DMS153 (cell line): Measurements from ENCODE around the gene NPEPL1.

Experiments used
- DNase-seq: peaks from one replicate; lab custom pipeline; 2025; lab: John Stamatoyannopoulos, UW

NPEPL1 gene

DNA sequence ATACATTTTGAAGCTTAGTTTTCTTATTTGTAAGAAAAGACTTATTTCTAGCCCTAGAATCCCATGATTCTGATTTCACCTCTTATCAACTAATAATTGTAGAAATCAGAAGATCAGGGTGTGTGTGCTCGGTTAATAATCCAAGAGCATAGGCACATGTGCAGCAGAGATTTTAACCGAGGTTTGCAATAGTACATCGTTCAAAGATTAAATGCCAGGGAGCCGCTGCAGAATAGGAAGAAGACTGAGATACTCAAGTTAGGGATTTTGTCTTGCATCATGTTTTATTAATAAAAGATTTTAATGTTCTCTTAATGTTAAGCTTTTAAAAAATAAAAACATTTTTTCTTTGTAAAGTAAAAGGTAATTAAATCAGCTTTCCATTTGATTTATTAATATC, 34.6 kb upstream of the NPEPL1 start:
- no peak for DNase-seq

DNA sequence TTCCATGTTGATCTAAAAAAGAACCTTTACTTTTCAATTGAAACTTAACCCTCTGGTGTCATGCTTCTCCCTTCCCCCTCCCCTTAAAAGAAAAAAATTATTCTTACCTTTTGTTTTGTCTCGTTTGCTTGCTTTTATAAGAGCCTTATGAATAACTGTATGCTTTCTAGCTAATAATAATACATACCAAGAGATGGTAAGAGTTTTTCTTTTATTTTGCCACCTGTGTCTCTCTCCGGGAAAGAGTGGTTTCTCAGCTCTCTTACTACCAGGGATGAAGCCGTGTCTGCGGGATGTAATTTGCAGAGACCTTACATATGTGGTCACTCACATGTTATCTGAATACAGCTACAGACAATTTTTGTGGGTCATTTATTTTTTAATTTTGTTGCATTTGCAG, 33.8 kb upstream of the NPEPL1 start:
- no peak for DNase-seq

DNA sequence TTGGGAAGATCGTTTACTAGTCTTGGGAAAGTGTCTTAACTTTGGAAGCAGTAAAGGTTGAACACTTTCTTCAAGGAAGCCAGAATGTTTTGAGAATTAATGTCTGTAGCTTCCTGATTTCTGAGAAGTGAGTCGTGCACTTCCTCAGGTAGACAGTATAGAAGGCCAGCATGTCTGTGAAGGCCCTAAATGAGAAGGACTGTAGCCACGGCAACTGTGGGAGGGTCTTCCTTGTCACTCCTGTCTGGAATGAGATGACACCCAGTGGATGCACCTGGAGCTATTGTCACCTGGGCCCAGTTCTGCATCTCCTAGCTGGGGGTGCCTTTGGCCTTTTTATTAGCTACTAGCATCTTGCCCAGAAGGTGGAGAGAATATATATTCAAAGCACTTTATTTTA, 32.8 kb upstream of the NPEPL1 start:
- DNase-seq: no peak

DNA sequence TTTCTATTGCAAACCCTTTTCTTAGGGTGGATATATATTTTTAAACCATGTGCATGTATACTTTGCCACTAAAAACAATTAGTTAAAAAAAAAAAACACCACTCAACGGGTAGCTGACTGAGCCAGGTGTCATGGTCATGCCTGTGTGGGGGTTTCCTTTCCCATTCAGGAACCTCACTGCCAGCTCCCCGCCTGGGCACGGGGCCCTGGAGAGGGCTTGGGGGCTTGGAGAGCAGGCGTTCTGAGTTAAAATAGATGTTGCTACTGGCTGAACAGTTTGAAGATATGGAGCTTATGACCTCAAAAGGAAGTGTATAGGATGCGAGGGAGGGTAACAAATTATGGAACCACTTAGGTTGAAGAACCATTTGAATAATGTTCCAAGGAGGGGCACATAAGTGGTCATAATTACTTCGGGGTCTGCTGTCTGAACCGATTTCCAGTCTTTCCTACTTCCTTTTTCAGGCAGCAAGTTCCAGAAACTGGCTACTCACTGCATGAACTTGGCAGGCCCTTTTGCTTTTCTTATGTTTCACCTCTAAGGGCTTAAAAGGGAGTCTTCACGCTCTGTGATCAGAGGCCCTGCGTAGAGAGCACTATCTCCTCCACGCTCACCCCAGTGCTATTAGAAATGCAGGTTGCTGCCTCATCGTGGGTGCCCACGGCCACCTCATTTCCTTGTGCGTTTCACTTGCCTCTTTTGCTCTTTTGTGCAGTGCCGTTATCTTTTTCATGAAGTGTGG, 31.6 kb upstream of the NPEPL1 start:
- DNase-seq: no peak

DNA sequence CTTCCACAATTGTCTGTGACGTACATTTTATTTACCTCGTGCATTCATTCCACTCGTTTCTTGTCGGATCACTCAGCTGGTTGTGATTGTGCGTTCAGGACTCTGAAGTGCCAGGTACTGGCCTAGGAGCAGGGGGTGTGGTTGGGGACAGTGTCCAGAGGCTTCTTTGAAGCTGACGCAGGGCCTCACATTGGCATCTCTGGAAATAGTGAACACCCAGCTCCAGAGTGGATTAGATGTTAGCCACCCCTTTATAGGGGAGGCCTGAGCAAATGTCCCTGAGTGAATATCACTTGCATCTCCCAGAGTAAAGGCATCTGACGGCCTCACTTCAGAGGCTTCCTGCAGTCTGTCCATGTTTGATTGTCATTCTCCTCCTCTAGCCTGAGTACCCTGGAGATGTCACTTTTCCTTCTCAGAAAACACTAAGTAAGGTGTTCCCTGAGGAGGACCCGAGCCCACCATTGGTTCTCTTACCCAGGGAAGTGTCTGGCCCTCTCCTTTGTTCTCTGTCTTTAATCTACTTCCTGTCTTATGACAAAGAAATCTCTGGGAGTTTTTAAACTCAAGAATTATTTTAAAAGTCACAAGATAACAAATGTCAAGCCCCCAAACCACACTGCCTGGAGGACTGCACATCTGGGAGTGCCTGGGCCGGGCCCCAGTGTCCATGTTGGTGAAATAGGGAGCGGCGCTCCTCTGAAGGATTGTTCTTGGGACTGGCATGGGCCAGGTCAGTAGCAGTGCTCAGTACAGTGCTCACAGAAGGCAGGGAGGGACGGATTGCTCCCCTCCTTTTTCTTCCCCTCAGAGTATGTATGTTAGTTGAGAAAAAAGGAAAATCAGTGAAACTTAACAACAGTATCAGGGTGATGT, 30.8 kb upstream of the NPEPL1 start:
- no peak for DNase-seq

DNA sequence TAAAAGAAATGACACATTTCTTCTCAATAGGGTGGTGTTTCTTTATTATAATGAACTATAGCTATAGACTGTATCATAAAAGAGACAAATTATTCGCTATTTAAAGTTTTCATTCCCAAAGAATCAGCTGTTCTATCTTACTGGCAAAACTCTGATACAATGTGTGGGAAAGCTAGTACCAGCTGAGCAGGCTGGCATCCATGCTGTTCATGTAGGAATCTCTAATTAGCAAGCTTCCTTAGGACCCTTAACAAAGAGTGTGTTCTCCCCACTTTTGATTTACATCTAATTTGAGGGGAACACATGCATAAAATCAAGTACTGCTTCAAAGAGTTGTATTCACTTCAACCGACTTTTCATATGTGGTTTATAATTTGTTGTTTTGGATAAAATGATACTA, 28.3 kb upstream of the NPEPL1 start:
- DNase-seq: no peak

DNA sequence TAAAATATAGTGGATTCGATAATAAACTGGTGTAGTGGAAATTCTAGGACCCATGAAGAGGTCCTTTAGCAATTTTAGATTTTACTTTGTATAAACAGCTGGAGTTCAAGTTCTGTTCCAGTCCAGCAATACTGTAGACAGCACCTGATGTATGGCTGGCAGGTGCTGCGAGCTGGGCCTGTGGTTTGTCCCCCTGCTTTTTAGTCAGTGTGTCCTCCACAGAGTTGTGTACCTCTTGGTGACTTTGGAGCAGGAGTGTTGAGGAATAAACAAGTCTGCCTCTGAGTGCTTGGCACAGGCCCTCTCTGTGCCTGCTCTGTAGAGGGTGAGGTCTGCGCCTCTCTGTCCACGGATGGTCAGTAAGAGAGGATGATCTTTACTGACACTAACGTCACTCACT, 27.7 kb upstream of the NPEPL1 start:
- DNase-seq: no peak

DNA sequence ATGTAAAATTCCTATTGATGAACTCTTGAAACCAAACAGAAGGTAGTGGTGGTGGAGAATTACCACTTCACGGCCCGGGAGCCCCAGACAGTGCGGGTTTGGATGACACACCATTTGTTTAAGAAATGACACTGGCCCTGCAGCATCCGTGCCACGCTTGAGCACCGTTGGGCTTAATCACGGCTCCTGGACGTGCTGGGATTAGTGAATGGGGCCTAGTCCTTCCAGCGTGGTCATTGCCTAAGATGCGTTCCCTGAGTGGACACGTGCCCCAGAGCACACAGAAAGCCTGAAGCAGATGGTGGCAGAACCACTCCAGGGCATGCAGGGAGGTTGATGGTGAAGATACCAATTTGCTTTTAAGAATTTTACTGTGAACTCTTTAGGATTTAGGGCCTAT, 27.0 kb upstream of the NPEPL1 start:
- no peak for DNase-seq

DNA sequence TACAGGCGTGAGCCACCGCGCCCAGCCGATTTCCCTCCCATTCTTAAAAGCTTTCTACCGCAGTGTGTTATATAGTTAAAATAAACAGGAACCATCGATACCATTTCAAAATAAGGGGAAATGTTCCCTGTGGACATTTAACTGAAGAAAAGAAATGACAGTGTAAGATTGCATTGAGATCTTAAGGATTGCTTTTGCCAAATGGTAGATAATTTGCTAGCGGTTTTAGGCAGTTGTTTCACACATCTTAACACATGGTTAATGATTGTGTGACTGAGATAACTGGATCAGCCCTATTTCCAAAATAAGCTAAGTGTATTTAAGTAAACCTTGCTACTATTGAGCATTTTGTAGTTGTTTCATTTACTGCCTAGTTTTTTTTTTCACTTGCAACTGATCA, 25.9 kb upstream of the NPEPL1 start:
- no peak for DNase-seq

DNA sequence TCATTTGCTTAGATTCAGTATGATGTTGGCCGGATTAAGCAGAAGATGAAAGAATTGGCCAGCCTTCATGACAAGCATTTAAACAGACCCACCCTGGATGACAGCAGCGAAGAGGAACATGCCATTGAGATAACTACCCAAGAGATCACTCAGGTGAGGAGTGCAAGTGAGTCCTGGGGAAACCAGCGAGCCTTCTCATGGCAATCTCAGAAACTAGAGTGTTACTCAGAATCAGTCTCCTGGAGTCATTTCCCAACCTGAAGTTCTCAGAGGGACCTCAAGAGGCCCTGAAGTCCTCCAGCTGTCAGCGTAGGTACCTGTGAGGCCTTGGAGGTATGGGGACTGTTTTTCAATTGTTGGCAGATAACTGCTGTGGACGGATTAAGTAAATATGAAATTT, 24.6 kb upstream of the NPEPL1 start:
- DNase-seq: no peak

DNA sequence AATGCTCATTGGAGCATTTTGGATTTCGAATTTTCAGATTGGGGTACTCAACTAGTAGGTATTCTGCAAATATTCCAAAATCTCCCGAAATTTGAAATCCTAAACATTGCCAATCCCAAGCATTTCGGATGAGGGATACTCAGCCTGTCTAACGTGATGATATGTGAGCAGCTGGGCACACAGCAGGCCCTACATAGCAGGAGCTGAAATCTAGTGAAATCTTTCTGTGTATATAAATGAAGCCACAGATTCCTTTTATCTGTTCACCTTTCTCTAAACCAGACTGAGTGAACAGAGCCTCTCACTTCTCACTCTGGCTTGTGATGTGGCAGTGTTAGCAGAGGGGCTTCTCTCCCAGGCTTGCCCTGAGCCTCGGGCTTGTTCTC, 23.7 kb upstream of the NPEPL1 start:
- no peak for DNase-seq

DNA sequence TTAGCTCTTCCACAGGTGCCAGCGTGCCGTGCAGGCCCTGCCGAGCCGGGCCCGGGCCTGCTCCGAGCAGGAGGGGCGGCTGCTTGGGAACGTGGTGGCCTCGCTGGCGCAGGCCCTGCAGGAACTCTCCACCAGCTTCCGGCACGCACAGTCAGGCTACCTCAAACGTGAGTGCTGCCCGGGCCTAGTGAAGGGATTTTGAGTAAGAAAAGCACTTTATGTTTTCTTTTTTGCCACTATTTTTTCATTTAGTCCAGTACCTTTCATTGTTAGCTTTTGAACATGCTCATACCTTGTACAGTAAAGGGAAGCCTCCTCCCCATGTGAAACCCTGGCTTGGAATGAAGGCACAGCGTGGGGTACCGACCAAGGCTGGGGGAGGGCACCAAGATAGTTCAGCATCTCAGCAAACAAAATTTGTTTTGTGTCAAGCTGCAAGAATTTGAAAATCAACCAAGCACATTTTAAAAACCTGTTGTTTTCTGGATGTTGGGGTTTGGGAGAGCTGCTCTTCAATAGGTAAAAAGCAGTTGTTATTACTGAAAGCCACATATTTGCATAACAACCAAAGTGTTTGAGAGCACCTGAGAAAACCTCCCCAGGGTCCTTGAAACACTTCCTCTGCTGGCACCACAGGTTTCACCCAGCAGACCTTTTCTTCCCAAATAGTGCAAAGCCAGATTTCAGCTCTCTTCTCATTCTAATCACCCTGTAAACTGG, 23.2 kb upstream of the NPEPL1 start:
- no peak for DNase-seq

DNA sequence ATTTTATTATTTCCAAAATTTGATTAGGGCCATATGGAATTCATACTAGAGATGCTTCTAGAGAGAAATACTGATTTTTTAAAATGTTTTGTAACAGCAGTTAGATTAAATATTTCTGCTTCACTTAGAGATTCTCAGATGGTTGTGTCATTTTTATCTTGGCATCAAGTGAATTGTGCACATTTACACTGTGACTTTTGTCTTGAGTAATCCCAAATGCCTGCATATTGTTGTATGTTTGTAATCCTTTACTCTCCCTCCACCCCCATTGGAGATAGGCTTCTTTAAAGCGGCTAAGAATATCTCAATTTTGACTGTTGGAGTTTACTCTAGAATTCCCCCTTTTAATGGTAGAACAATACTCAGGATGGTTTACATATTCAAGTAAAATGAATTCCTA, 22.5 kb upstream of the NPEPL1 start:
- DNase-seq: no peak

DNA sequence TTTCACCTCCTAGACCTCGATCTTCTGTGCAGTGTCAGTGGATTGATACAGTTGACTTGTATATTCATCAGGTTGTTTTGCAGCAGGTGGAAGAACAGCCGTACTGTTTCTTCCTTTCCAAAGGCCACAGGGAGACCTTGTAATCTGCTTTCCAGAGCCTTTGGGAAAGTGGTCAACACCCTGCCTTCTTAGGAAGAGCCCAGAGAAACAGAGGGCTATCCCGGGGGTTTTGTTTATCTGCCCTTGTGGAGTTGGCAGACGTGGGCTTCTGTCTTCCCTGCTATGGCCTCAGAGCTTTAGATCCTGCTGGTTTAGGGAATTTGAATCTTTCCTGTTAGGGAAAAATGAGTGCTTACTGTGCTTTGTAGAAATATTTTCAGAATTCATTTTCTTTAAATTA, 21.9 kb upstream of the NPEPL1 start:
- DNase-seq: no peak

DNA sequence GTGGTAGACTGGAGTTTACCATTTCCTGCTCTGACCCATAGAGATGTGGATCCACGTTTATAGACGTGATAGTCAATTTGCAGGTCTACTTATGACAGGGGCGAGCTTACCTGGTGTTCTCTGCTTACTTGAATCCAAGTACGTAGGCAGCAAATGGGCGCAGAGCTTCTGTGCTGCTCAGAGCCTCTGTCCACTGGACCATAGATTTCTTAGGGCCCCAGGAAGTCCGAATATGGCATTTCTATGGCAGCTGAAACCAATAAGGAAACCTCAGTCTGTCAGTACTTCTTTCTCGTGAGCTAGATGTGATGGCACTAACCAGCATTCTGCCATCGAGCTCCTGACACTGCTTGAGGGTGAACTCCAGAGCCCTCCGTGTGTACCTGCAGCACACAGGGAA, 19.5 kb upstream of the NPEPL1 start:
- no peak for DNase-seq

DNA sequence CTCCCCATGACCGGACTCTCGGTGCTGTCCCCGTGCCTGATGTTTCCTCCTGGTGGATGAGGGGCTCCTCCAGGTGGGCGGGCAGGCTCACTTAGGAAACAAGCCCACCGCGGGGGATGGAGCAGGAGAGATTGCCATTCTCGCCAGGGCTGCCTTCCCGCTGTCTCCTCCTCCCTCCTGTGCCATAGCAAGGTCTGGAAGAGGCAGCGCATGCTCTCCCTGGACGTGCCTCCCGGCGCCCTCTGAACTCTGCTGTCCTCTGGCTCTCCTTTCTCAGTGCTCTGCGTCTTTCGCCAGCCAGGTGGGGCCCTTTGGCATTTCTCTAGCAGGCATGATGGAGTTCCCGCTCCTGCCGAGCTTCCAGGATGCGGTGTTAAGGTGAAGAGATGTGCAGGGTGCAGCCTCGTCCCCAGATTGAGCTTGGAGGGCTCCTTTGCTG, 17.4 kb upstream of the NPEPL1 start:
- DNase-seq: no peak

DNA sequence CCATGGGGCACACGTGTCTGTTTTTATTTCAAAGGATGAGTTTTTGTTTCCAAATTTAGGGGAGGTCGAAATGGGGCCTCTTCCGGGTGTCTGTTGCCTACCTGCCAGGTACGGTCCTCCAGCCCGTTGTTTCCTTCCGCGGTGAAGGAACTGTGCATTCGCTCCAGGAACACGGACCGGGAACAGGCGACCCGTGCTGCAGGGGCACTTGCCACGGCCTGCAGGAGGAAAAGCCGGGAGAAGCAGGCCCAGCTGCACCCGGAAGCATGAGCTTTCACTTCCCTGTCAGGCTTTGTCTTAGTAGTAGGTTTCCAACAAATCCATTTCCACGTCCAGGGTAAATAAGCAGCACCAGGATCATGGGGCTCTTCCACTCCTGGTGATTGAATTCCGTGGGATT, 17.0 kb upstream of the NPEPL1 start:
- DNase-seq: no peak

DNA sequence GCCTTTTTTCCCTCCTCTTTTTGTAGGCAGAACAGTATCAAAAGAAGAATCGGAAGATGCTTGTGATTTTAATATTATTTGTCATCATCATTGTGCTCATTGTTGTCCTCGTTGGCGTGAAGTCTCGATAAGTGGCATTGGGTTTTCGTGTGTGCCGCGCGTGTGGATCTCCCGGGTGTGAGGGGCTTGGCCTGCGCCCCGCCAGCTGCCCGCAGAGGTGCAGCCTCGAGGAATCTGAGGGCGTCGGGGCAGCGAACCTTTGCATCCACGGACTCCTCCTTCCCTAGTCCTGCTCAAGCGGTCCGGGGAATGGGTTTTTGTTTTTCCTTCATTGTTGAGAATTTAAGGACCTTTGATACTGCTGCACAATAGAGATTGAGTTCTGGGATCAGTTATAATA, 16.4 kb upstream of the NPEPL1 start:
- no peak for DNase-seq

DNA sequence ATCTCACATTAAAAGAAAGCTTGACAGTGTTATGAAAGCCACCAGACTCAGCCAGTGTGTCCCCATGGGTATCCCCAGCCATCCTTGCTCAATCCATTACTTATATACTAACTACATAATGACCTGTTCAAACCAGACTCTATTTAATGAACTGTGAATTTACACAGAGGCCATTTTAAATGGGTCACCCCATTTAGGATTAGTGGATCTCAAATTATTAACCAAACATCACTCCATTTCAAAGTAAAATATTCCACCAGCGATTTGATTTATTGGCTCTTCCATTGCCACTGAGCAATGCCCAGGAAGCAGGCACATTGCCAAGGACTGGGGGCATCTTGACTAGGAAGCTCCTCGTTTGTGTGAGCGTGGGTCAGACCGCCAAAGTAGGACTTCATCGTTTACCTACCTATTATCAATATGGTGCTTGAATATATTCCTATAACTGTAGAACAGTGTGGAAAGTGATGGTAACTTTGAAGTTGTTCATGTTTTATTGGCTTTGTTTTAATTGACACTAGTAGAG, 15.5 kb upstream of the NPEPL1 start:
- DNase-seq: no peak

DNA sequence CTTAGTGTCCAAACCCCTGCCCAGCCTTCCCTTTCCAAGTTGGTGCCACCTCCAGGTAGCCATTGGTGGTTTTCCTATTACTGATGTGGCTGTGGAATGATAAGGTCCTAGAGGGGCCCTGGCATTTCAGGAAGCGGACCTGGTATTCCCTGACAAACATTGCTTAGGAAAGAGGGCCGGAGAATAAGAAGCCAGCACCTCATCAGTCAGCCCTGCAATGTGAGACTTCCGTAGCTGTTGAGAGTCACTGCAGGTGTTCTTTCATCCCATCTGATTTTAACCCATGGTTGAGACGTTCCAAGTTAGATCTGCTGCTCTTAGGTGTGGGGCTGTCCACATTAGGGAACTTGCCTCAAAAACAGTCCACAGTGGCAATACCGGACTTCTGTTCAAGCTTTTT, 14.8 kb upstream of the NPEPL1 start:
- no peak for DNase-seq

DNA sequence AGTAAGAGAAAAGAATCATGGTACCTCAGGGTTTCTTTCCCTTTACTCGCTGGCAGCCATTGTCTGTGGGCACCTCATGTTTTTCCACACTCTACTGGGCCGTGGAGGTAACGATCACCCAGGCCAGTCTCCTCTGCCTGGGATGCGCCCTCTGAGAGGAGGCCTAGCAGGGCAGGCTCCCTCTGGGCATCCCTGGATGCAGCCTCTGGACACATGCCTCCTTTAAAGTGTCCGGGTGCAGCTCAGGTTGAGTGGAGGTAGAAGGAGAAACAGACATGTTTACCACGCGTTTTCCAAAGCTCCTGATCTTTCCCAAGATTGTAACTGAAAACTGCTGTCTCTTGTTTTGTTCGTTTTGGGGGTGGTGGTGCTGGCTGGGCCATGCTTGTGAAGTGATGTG, 13.8 kb upstream of the NPEPL1 start:
- no peak for DNase-seq

DNA sequence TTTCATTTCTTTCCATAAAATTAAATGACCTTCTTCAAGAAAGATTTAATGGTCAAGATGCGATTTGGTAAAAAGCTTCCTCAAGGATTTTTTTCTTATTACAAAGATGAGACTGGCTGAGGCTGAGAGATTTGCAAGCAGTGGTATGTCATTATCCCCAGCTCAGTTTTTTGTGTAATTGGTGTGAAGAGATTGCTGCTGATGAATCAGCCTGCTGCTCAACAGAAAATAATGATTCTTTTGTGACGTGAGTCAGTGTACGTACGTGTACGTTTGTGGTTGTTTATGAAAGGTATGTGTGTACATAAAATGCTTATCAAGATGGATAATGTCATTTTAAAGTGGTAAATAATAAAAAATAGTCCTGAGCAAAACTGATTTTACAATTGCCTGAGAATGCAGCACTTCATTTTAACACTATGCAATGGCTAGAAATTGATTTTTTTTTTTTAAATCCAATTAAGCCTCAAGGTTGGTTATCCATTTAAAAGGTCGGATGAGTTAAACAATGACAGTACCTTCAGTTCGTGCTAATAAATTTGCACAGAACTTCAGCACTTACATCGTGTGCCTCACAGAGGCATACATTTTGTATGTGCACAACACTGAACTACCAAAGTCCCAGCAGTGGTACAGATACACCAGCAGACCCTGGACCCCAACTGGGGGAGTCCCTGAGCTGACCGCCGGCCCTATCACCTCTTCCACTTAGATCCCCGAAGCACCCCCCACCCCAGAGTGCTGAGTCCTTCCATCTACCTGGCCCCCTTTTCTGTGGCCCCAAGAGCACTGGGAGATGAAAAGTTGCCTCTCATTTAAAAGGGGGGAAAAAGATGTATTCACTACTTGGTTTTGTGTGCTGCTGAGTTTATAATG, 9.7 kb upstream of the NPEPL1 start:
- no peak for DNase-seq
